SK-N-MC (cell line): ENCODE measurements around the gene THBS3.

Source experiments
- EZH2 ChIP-seq: fragments of 200-600 bp; sonication (generic); IDR thresholded peaks from one replicate; pipeline ENCODE4 v1.6.1; 2017; ENCODE audit warnings: antibody characterized with exemption
- FOXP2 ChIP-seq: optimal IDR thresholded peaks from 2 replicates; pipeline ENCODE3; 2011; ENCODE audit warnings: mild to moderate bottlenecking, moderate library complexity; ENCODE audit not compliant: insufficient read depth; ENCODE audit errors: extremely low read length, control extremely low read depth
- POLR2AphosphoS5 ChIP-seq: IDR thresholded peaks from 2 replicates; pipeline ENCODE4 v1.6.1; 2012; ENCODE audit warnings: mild to moderate bottlenecking, low read depth, low read length, borderline replicate concordance

DNA sequence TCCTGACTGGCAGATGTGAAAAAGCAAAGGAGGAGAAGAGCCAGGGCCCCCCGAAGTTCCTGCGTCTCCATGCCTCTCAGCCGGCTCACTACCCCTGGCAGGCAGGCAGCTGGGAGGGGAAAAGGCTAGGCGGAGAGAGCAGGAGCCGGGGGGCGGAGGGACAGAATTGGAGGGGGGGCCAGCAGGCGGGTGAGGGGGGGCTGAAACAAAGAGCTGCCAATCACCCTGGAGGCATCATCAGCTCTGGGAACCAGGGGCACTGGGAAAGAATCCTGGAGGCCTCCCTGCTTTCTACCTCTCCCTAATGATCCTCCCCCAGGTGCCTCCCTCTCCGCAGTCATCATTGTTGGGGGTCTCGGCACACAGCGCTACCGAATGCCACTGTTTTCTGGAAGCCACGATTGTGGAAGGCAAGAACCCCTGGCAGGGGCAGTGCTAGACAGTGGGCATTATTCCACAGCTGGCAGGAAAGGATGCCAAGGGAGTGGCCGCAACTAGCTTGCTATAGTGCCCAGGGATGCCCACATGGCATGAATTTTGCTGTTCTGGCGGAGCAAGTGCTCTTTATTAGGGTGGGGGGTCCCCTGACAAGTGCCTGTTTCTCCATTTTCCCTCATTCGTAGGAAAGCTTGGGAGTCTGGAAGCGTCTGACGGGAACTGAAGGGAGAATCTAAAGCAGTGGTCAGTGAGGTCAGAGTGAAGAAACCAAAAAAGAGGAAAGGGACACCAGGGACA, at the start of gene THBS3:
- TF ChIP-seq POLR2AphosphoS5 (no peak), EZH2 (no peak), FOXP2 (no peak)
